ENCODE data around the gene ZDHHC4.
"Not testable (repeated sequence)": the region's sequence is repeated elsewhere in the genome, so short reads cannot be mapped to it uniquely, and the experiment has no call there.

Gene ZDHHC4

DNA sequence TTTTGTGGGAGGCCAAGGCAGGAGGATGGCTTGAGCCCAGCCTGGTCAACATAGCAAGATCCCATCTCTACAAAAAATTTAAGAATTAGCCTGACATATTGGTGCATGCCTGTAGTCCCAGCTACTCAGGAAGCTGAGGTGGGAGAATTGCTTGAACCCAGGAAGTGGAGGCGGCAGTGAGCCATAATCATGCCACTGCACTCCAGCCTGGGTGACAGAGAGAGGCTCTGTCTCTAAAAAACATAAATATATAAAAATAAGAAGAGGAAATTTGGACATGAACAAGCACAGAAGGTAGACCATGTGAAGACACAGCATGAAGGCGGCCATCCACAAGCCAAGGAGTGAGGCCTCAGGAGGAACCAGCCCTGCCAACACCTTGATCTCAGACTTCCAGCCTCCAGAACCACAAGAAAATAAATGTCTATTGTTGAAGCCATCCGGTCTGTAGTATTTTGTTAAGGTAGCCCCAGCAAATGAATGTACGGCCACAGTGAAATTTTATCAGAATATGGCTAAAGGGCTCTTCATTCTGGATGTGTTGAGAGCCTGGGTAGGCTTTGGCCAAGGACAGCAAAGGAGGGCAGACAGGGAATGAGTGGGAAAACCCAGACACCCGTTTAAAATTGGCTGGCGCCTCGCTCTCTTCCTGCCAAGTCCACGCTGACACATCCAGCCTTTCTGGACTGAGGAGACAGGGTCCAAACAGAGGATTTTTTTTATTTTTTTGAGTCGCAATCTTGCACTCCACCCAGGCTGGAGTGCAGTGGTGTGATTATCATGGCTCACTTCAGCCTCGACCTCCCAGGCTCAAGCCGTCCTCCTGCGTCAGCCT is 13.1 kb upstream of the ZDHHC4 start:
- DNase-seq = no peak

- no peak for DNase-seq
Measured at GRCh38 chr7:6565655-6566054, 11.6 kb upstream of the ZDHHC4 start.

DNA sequence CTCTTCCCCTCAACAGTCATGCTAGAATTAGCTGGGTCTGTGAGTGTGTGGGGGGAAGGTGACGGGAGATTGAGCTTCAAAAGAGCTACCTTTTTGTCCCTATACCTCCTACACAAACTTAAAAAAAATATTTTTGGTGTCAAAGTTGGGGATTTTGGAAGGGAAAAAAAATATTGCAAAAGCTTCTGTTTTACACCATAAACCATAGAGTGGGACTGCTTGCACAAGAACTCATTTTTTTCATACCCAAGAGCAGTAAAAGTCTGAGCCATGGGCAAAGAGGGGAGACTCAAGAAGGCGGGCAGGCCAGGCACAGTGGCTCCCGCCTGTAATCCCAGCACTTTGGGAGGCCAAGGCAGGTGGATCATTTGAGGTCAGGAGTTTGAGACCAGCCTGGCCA is 9.4 kb upstream of the ZDHHC4 start:
- DNase-seq = no peak

DNA sequence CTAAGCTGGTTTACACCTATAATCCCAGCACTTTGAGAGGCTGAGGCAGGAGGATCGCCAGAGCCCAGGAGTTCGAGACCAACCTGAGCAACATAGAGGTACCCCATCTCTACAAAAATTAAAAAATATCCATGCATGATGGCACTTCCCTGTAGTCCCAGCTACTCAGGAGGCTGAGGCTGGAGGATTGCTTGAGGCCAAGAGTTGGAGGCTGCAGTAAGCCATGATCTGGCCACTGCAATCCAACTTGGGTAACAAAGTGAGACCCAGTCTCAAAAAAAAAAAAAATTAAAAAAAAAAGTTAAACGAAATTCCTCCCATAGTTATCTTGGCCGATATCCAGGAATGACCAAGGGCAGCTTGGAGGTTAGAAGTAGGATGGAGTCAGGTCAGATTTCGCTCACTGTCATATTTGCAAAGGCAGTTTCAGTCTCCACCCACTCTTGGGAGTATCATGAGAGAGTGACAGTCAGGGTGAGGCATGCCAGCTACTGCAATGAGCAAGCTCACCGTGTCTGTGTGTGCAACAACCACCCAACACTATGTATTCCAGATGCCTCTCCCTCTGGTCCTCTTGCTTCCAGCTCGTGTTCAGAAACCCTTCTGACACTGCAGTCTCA is 6.0 kb upstream of the ZDHHC4 start:
- DNase-seq = peak; percentile 2

DNA sequence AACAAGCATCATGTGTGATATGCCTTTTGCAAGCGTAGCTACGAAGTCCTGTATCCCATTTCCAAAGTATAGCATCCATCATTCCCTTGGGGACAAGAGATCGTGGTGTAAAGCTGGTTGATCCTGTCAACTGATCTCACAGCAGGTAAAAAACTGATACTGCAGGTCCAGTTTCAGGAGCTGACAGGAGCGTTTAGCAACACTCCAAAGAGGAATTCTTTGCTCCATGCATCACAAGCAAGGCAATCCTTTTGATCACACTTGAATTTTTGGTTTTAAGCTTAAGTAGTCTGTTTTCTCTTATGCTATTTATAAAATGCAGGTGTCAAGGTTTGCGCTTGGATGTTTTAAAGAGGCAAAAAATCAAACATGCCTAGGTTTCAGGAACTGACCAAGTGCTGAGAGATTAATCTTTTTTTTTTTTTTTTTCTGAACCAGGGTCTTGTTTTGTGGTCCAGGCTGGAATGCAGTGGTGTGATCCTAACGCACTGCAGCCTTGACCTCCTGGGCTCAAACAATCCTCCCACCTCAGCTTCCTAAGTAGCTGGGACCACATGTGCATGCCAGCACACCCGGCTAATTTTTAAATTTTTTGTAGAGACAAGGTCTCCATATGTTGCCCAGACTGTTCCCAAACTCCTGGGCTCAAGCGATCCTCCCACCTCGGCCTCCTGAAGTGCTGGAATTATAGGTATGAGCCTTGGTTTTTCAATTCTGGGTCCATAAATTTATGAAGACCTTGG is 1.8 kb upstream of the ZDHHC4 start:
- no peak for DNase-seq

DNA sequence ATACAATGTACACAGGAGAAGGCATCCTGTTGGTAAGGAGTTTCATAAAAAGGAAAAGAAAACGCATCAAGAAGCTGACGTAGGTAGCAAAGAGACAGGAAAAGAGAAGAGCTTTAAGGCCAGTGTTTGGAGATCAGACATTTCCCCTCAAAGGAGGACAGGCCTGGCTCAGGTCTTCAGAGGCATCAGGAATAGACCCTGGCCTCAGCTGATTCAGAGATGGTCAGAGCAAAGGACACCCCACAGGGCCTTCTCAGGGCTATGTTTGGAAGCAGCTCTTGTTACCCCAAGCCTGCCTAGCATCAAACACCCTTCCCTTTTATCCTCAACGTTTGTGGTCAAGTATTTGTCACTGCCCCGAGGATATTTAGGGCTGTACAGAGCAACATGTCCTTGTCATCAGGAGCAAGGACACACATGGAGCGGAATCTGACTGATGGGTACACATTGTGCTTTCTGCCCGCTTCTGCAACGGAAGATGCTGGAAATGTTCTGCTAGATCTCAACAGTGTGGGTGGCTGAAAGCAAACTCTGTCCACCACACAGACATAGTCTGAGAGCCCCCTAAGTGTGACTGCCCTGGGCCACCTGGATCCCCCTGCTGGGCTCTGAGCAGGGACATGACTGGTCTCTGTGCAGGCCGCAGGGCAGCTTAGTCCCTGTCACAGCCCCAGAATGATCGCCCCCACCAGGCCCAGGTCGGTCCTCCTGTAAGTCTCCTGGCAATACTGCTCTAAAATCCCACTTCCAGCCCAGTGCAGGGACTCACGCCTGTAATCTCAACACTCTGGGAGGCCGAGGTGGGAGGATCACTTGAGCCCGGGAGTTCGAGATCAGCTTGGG is 1.0 kb upstream of the ZDHHC4 start:
- DNase-seq = no peak

DNA sequence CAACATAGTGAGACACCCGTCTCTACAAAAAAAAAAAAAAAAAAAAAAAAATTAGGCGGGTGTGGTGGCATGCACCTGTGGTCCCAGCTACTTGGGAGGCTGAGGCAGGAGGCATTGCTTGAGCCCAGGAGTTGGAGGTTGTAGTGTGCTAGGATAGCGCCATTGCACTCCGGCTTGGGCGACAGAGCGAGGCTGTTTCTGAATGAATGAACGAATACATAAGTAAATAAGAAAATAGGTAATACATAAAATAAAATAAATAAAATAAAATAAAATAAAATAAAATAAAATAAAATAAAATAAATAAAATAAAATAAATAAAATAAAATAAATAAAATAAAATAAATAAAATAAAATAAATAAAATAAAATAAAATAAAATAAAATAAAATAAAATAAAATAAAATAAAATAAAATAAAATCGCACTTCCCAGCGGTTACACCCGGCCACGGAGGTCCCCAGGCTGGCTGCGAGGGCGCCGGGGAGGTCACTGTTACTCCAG is 336 bp upstream of the ZDHHC4 start:
- not testable (repeated sequence) for DNase-seq

DNA sequence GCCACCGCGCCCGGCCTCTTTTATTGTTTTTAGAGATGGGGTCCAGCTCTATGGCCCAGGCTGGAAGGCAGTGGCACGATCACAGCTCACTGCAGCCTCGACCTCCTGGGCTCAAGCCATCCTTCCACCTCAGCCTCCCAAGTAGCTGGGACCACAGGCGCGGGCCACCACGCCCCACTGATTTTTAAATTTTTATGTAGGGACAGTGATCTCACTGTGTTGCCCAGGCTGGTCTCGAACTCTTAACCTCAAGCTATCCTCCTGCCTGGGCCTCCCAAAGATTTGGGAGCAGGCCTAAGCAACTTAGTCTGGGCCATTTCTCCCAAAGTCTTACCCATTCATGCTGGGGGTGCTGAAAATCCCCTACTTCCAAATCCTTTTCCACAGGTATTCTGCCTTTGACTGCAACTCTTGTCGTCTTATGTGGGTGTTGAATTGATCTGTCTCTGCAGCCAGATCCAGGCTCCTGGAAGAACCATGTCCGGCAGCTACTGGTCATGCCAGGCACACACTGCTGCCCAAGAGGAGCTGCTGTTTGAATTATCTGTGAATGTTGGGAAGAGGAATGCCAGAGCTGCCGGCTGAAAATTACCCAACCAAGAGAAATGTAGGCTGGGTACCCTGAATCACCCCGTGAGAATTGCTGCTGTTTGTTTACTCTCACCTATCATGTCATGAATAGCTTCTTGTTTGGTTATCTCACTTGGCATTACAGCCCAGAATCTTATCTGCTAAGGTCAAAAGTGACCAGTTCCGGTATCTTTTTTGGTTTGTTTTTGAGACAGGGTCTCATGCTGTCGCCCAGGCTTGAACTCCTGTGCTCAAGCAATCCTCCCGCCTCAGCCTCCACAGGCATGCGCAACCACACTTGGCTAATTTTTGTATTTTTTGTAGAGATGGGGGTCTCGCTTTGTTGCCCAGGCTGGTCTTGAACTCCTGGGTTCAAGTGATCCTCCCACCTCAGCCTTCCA is 1.1 kb downstream of the ZDHHC4 start:
- DNase-seq = no peak

DNA sequence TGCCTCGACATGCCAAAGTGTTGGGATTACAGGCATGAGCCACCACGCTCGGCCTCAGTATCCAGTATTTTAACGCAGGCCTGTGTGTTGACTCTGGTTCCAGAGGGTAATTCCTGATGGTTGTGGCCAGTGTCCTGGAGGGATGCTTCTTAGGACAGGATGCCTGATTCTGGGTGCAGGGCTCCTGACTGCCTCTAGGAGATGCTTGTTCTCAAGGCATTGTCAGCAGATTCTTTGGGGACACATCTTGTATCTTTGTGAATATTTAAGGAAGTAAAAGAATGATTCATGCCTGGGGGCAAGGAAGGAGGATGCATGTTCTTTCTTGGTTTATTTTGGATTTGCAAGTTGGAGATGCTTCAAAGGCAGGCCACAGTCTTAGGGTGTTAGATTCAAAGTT is 2.2 kb downstream of the ZDHHC4 start:
- no peak for DNase-seq

- DNase-seq = not testable (repeated sequence)
Measured at GRCh38 chr7:6585746-6586432, 8.6 kb downstream of the ZDHHC4 start.

GRCh38 chr7:6588566-6588965 is 11.3 kb downstream of the ZDHHC4 start:
- DNase-seq = no peak

- DNase-seq = no peak
Measured at GRCh38 chr7:6589151-6589828, 12.0 kb downstream of the ZDHHC4 start.

- peak; percentile 60 for DNase-seq
Measured at GRCh38 chr7:6589829-6590644, 12.8 kb downstream of the ZDHHC4 start, which contains the start of gene INTS15. Gene INTS15, plus strand, starts transcription at chr7:6590021. Its CDS starts 263 bp downstream, at chr7:6590284.

- DNase-seq = no peak
Measured at GRCh38 chr7:6590645-6591110, 13.4 kb downstream of the ZDHHC4 start.

DNA sequence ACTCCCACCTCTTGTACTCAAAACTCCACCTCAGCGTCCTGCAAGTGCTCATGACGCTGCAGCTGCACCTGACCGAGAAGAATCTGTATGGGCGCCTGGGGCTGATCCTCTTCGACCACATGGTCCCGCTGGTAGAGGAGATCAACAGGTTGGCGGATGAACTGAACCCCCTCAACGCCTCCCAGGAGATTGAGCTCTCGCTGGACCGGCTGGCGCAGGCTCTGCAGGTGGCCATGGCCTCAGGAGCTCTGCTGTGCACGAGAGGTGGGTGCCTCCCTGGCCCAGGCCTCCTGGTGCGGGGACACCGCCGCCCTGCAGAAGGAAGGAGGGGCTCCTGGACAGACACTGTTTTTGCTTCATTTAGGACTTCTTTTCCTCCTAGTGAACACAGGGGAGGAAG is 22.8 kb downstream of the ZDHHC4 start:
- DNase-seq = no peak

GRCh38 chr7:6604458-6604857 is 27.2 kb downstream of the ZDHHC4 start:
- no peak for DNase-seq

GRCh38 chr7:6606866-6607583 is 29.8 kb downstream of the ZDHHC4 start:
- DNase-seq = no peak

GRCh38 chr7:6607651-6608051 is 30.4 kb downstream of the ZDHHC4 start:
- no peak for DNase-seq

Measured in NCI-H2029 (cell line).